Activated gamma-delta T cell treated with Interleukin-2 at 50 U/mL for 16 hours (primary cell): ENCODE results near the gene IKBKG.
"Not testable (repeated sequence)": the region's sequence is repeated elsewhere in the genome, so short reads cannot be mapped to it uniquely, and the experiment has no call there.

Source experiments
- DNase-seq: peaks from one replicate; pipeline ENCODE4 v3.0.0-alpha.2; 2020

IKBKG gene

GRCh38 chrX:154560326-154560725 lies 12.9 kb downstream of the IKBKG start:
- DNase-seq: not testable (repeated sequence)

GRCh38 chrX:154562295-154562694 lies 14.9 kb downstream of the IKBKG start:
- DNase-seq: not testable (repeated sequence)

GRCh38 chrX:154570361-154570760 lies 22.9 kb downstream of the IKBKG start:
- not testable (repeated sequence) for DNase-seq

GRCh38 chrX:154573061-154573460 lies 25.6 kb downstream of the IKBKG start:
- not testable (repeated sequence) for DNase-seq

- not testable (repeated sequence) for DNase-seq
Observed at GRCh38 chrX:154575076-154575475, 27.7 kb downstream of the IKBKG start.

GRCh38 chrX:154582994-154583393 lies 35.6 kb downstream of the IKBKG start:
- not testable (repeated sequence) for DNase-seq

- not testable (repeated sequence) for DNase-seq
Observed at GRCh38 chrX:154584585-154585183, 37.3 kb downstream of the IKBKG start, which contains the start of gene CTAG1A. Gene CTAG1A, plus strand, starts transcription at chrX:154585133. Its CDS starts 74 bp downstream, at chrX:154585207.

GRCh38 chrX:154590415-154590814 lies 43.0 kb downstream of the IKBKG start:
- DNase-seq: not testable (repeated sequence)

- no peak for DNase-seq
Observed at GRCh38 chrX:154592505-154592904, 45.1 kb downstream of the IKBKG start.

GRCh38 chrX:154593201-154593600 lies 45.8 kb downstream of the IKBKG start:
- DNase-seq: no peak

- DNase-seq: no peak
Observed at GRCh38 chrX:154594491-154594890, 47.1 kb downstream of the IKBKG start.

GRCh38 chrX:154595559-154596249 lies 48.3 kb downstream of the IKBKG start:
- no peak for DNase-seq

- DNase-seq: no peak
Observed at GRCh38 chrX:154596290-154596929, 49.0 kb downstream of the IKBKG start.

- DNase-seq: no peak
Observed at GRCh38 chrX:154597221-154597620, 49.8 kb downstream of the IKBKG start.

- no peak for DNase-seq
Observed at GRCh38 chrX:154598656-154599055, 51.2 kb downstream of the IKBKG start.

GRCh38 chrX:154599531-154599930 lies 52.1 kb downstream of the IKBKG start:
- DNase-seq: no peak

- no peak for DNase-seq
Observed at GRCh38 chrX:154600759-154601374, 53.4 kb downstream of the IKBKG start.

- no peak for DNase-seq
Observed at GRCh38 chrX:154602226-154602625, 54.8 kb downstream of the IKBKG start.

GRCh38 chrX:154602766-154603437 lies 55.5 kb downstream of the IKBKG start:
- no peak for DNase-seq

GRCh38 chrX:154603438-154604430 lies 56.3 kb downstream of the IKBKG start:
- DNase-seq: no peak

GRCh38 chrX:154605566-154605965 lies 58.1 kb downstream of the IKBKG start:
- DNase-seq: no peak

GRCh38 chrX:154607370-154607769 lies 60.0 kb downstream of the IKBKG start:
- no peak for DNase-seq
